ENCODE measurements around the gene KARS1. TPM values are rescaled to one million over a fixed set of nuclear protein-coding genes. Genes with fewer than 3 reads are reported as not detected.

Gene KARS1
- total RNA-seq, 1 experiment from 2014 or later: 196 TPM

- CTCF ChIA-PET: no interaction called here
- intact Hi-C loops (cut with micrococcal nuclease): no loop called here
- TF ChIP-seq REST (IDR thresholded peaks at IDR 0.05; ENCODE audit: low read depth) (no peak), YY1 (IDR thresholded peaks at IDR 0.05; ENCODE audit: extremely low read depth, insufficient replicate concordance, low read depth, low read length) (no peak), SP1 (IDR thresholded peaks at IDR 0.05; ENCODE audit: low read depth) (no peak), SIN3A (IDR thresholded peaks at IDR 0.05; ENCODE audit: low read depth) (no peak)
Observed at GRCh38 chr16:75635036-75635435, 12.4 kb downstream of the KARS1 start.

DNA sequence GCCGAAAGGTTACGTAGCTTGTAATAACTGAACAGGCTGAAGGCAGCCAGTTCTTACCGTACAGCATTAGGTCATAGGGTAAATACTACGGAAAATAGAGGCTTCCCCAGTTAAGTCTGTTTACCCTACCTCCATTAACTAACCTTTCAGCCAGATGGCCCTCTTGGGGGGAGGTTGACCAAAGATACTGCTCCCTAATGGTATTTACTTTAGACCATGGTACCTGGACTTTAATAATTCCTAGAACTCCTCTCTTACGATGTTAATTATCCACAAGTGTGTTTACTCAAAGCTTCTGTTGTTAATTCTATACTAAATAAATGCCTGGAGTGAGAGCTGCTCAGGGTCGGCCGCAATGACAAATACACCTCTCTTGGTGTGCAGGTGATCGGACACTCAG lies 14.6 kb downstream of the KARS1 start:
- peaks cover 63 to 81% of the 10 kb centered on the region in 2 experiments for H3K36me3 ChIP-seq (ENCODE audit: control insufficient read depth in 1 of 2, insufficient read depth in 2 of 2, low read length in 2 of 2)
- RAD21 ChIA-PET (ENCODE audit: low non-redundant PET in 1 of 2, low total read pairs in 2 of 2, uncharacterized antibody in 2 of 2, unreplicated experiment in 2 of 2): no interaction called here
- no peak for TF ChIP-seq ZFX (IDR thresholded peaks at IDR 0.05)
- TF ChIP-seq EZH2phosphoT487 (IDR thresholded peaks at IDR 0.05; ENCODE audit: borderline replicate concordance): no peak
- no peak for TF ChIP-seq RAD21 (IDR thresholded peaks at IDR 0.05; ENCODE audit: low read depth)
- no peak for TF ChIP-seq REST (IDR thresholded peaks at IDR 0.05; ENCODE audit: low read depth)
- TF ChIP-seq SP1 (IDR thresholded peaks at IDR 0.05; ENCODE audit: low read depth): no peak
- TF ChIP-seq, protein P1, sequence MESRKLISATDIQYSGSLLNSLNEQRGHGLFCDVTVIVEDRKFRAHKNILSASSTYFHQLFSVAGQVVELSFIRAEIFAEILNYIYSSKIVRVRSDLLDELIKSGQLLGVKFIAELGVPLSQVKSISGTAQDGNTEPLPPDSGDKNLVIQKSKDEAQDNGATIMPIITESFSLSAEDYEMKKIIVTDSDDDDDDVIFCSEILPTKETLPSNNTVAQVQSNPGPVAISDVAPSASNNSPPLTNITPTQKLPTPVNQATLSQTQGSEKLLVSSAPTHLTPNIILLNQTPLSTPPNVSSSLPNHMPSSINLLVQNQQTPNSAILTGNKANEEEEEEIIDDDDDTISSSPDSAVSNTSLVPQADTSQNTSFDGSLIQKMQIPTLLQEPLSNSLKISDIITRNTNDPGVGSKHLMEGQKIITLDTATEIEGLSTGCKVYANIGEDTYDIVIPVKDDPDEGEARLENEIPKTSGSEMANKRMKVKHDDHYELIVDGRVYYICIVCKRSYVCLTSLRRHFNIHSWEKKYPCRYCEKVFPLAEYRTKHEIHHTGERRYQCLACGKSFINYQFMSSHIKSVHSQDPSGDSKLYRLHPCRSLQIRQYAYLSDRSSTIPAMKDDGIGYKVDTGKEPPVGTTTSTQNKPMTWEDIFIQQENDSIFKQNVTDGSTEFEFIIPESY (IDR thresholded peaks at IDR 0.05; ENCODE audit: extremely low read depth, insufficient replicate concordance, low read length): no peak
- TF ChIP-seq, protein P2, sequence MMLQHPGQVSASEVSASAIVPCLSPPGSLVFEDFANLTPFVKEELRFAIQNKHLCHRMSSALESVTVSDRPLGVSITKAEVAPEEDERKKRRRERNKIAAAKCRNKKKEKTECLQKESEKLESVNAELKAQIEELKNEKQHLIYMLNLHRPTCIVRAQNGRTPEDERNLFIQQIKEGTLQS (IDR thresholded peaks at IDR 0.05): no peak
- no peak for TF ChIP-seq EZH2 (IDR thresholded peaks at IDR 0.05)

More at GRCh38 chr16:75635036-75635435, 12.4 kb downstream of the KARS1 start:
- ChIA-PET RAD21 (ENCODE audit: low non-redundant PET in 1 of 2, low total read pairs in 2 of 2, uncharacterized antibody in 2 of 2, unreplicated experiment in 2 of 2) (no interaction called here), POLR2A (no interaction called here)
- Histone ChIP-seq H3K4me3 (replicated peaks in 1 of 2; ENCODE audit: low read depth in 1 of 2, low read length in 2 of 2) (no peak overlapping the region), H3K9me2 (ENCODE audit: insufficient read depth) (no peaks in the 10 kb centered on the region), H4K20me1 (ENCODE audit: insufficient read depth) (no peaks in the 10 kb centered on the region), H3K9me3 (ENCODE audit: control insufficient read depth in 1 of 2, insufficient read depth in 1 of 2, low read depth in 1 of 2, low read length in 2 of 2) (no peaks in the 10 kb centered on the region), H3K9ac (ENCODE audit: low read length) (no peak overlapping the region), H2AFZ (ENCODE audit: low read depth, low read length, poor library complexity, severe bottlenecking) (no peak overlapping the region), H3K36me3 (ENCODE audit: control insufficient read depth in 1 of 2, insufficient read depth in 2 of 2, low read length in 2 of 2) (peaks cover 62 to 76% of the 10 kb centered on the region in 2 experiments), H3K79me2 (ENCODE audit: insufficient read depth, low read length) (peaks cover 31% of the 10 kb centered on the region), H3K4me1 (ENCODE audit: control insufficient read depth in 1 of 2, insufficient read depth in 2 of 2, low read length in 2 of 2) (no peaks in the 10 kb centered on the region), H3K27me3 (ENCODE audit: insufficient read depth, low read length) (no peaks in the 10 kb centered on the region), H3K4me2 (ENCODE audit: low read length) (no peak overlapping the region), H3K27ac (ENCODE audit: low read depth, low read length) (no peak overlapping the region)
- BruUV-seq (replicated peaks): no TSS peak
- ATAC-seq (no peak), DNase-seq (ENCODE audit: low read depth, low spot score) (no peak)

More for the DNA sequence above, 14.6 kb downstream of the KARS1 start:
- ChIA-PET POLR2A (interaction anchor here (1.0 kb wide), 1 partner anchor 15 kb away, joined by 3 read pairs; the partner anchor contains the start of genes KARS1 and TERF2IP), CTCF (no interaction called here)
- H3K4me3 ChIP-seq (replicated peaks in 1 of 2; ENCODE audit: low read depth in 1 of 2, low read length in 2 of 2): no peak overlapping the region
- BruUV-seq (replicated peaks): no TSS peak
- no peaks in the 10 kb centered on the region for H3K4me1 ChIP-seq (ENCODE audit: control insufficient read depth in 1 of 2, insufficient read depth in 2 of 2, low read length in 2 of 2)
- H3K9ac ChIP-seq (ENCODE audit: low read length): no peak overlapping the region
- no peak overlapping the region for H3K4me2 ChIP-seq (ENCODE audit: low read length)
- intact Hi-C loops (cut with micrococcal nuclease): no loop called here
- 0 out of 2 replicates have a peak, but pooled peaks cover under 1% of the 10 kb centered on the region for H4K20me1 ChIP-seq (ENCODE audit: insufficient read depth)
- no peak overlapping the region for H3K27ac ChIP-seq (ENCODE audit: low read depth, low read length)
- peaks cover 11% of the 10 kb centered on the region for H3K79me2 ChIP-seq (ENCODE audit: insufficient read depth, low read length)
- DNase-seq (ENCODE audit: low read depth, low spot score): no peak
- no peak overlapping the region for H2AFZ ChIP-seq (ENCODE audit: low read depth, low read length, poor library complexity, severe bottlenecking)
- no peak for ATAC-seq
- no peaks in the 10 kb centered on the region for H3K27me3 ChIP-seq (ENCODE audit: insufficient read depth, low read length)
- H3K9me3 ChIP-seq (ENCODE audit: control insufficient read depth in 1 of 2, insufficient read depth in 1 of 2, low read depth in 1 of 2, low read length in 2 of 2): no peaks in the 10 kb centered on the region
- no peaks in the 10 kb centered on the region for H3K9me2 ChIP-seq (ENCODE audit: insufficient read depth)

Data from HCT116 (cell line).